GM12874 (cell line): ENCODE data around the gene TBCK.

Experiments
- CTCF ChIP-seq: IDR thresholded peaks from 2 replicates; pipeline ENCODE4 v1.5.1; 2011; ENCODE audit warnings: low read depth, mild to moderate bottlenecking, control low read depth, low read length, moderate library complexity; ENCODE audit not compliant: insufficient read depth

TBCK gene

GRCh38 chr4:105996845-105997244 is 319.2 kb downstream of the TBCK start:
- no peak for TF ChIP-seq CTCF

- no peak for TF ChIP-seq CTCF
Measured at GRCh38 chr4:105994841-105995501, 321.0 kb downstream of the TBCK start.

DNA sequence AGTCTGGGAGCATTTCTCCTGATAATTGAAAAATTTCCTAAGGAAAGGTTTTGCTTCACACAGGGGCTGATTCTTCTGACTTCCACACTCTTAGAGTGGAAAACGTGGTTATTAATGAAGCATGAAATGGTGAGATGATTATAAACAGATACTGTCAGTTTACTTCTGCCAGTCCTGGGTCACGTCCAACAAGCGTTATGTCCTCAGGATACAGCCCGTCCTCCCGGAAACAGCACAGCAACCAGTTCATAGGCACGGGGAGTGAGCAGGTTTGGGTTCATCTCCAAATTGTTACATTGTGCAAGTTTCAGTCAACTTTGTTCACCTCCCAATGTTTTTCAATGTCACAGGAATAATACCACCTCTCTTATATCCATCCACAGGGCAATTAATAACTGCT is 321.9 kb downstream of the TBCK start:
- no peak for TF ChIP-seq CTCF

- no peak for TF ChIP-seq CTCF
Measured at GRCh38 chr4:105992641-105993305, 323.2 kb downstream of the TBCK start.

DNA sequence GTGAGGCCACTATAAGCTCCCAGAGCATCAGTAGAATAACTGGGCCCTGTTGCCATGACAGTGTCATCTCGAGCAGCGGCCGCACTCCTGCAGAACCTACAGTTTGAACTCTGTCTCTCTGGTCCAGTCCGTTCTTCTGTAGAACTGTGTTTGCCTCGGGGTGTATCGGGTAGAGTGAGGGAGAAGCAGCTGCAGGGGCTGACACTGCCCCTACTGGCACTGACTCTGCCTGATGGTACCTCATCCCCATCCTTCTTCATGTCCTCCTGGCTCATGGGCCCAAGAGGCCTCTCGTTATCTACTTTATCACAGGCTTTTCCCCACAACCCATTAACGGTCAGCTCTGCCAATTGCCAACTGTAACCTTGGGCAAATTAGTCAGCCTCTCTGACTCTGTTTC is 324.3 kb downstream of the TBCK start:
- no peak for TF ChIP-seq CTCF
